Smooth muscle cell (in vitro differentiated cells): ENCODE data around the gene NANOS1. TPM values are rescaled to one million over a fixed set of nuclear protein-coding genes. Genes with fewer than 3 reads are reported as not detected.

Experiments
- DNase-seq: peaks from one replicate; lab custom pipeline; 2025; ENCODE audit not compliant: unreplicated experiment; lab: John Stamatoyannopoulos, UW
- H2AFZ ChIP-seq: fragments of 200-600 bp; sonication (generic); 2 replicates; pipeline ENCODE4 v1.6.0; 2016; ENCODE audit warnings: antibody characterized with exemption, low read depth, mild to moderate bottlenecking
- H3F3A ChIP-seq: fragments of 200-600 bp; sonication (generic); 2 replicates; pipeline ENCODE4 v1.6.0; 2017; ENCODE audit warnings: antibody characterized with exemption, low read depth
- H3K27ac ChIP-seq: fragments of 200-600 bp; sonication (generic); 2 replicates; pipeline ENCODE4 v1.5.1; 2016; ENCODE audit warnings: low read depth, mild to moderate bottlenecking
- H3K27me3 ChIP-seq: fragments of 200-600 bp; sonication (generic); 2 replicates; pipeline ENCODE4 v1.6.1; 2016; ENCODE audit warnings: low read depth, mild to moderate bottlenecking
- H3K36me3 ChIP-seq: fragments of 200-600 bp; sonication (generic); 2 replicates; pipeline ENCODE4 v1.5.1; 2016; ENCODE audit warnings: low read depth
- H3K4me1 ChIP-seq: fragments of 200-600 bp; sonication (generic); 2 replicates; pipeline ENCODE4 v1.5.1; 2016; ENCODE audit warnings: low read depth
- H3K4me2 ChIP-seq: fragments of 200-600 bp; sonication (generic); 2 replicates; pipeline ENCODE4 v1.6.0; 2016; ENCODE audit warnings: mild to moderate bottlenecking
- H3K4me3 ChIP-seq: fragments of 200-600 bp; sonication (generic); 2 replicates; pipeline ENCODE4 v1.5.1; 2016; ENCODE audit warnings: mild to moderate bottlenecking
- H3K79me2 ChIP-seq: fragments of 200-600 bp; sonication (generic); 2 replicates; pipeline ENCODE4 v1.6.0; 2016; ENCODE audit warnings: low read depth, mild to moderate bottlenecking
- H3K9ac ChIP-seq: fragments of 200-600 bp; sonication (generic); 2 replicates; pipeline ENCODE4 v1.6.0; 2016; ENCODE audit warnings: low read depth
- H3K9me3 ChIP-seq: fragments of 200-600 bp; sonication (generic); replicated peaks from 2 replicates; pipeline ENCODE4 v1.5.1; 2016; ENCODE audit warnings: low read depth
- H4K20me1 ChIP-seq: fragments of 200-600 bp; sonication (generic); 2 replicates; pipeline ENCODE4 v1.6.0; 2016; ENCODE audit warnings: low read depth
- CTCF ChIP-seq: fragments of 200-600 bp; sonication (generic); IDR thresholded peaks from 2 replicates; pipeline ENCODE4 v1.5.1; 2017; ENCODE audit warnings: borderline replicate concordance, mild to moderate bottlenecking, antibody characterized with exemption; ENCODE audit not compliant: insufficient read depth, poor library complexity, severe bottlenecking
- WGBS: methylation state at CpG from one replicate; pipeline ENCODE4 v1.1.7; 2016; ENCODE audit warnings: low lambda C conversion rate; 5-methylcytosine and 5-hydroxymethylcytosine counted together
- polyA plus RNA-seq: library from polyadenylated mRNA; unstranded; fragments of >200 nt; fragmentation: Nextera tagmentation; extraction: Ambion mirVana; gene quantifications from 2 replicates; pipeline ENCODE4 v1.2.1, GENCODE V29; 2016
- total RNA-seq: library from RNA; depleted of rRNA; stranded (reverse); fragments of >200 nt; gene quantifications from 2 replicates; pipeline ENCODE4 v1.2.3, GENCODE V29; 2014

NANOS1 gene
- total RNA-seq (0.76 and 0.90 TPM in 2 replicates), polyA plus RNA-seq (1.4 and 2.8 TPM in 2 replicates)

- H3K4me3 ChIP-seq = peak within 1 kb of the TSS; percentile 65
- H3F3A ChIP-seq = no peaks in the 10 kb centered on the region
- TF ChIP-seq CTCF = no peak
- WGBS = under 1% methylated on average over 39 of the region's 136 CpGs
- peaks cover 46% of the 10 kb centered on the region for H4K20me1 ChIP-seq
- H3K36me3 ChIP-seq = peaks cover 9% of the 10 kb centered on the region
- no peaks in the 10 kb centered on the region for H3K9me3 ChIP-seq
- H3K4me2 ChIP-seq = peak within 1 kb of the TSS; percentile 99
- H3K4me1 ChIP-seq = peaks cover 14% of the 10 kb centered on the region
- no peak within 1 kb of the TSS for H3K27ac ChIP-seq
- no peak within 1 kb of the TSS for H2AFZ ChIP-seq
- H3K79me2 ChIP-seq = no peaks in the 10 kb centered on the region
- H3K27me3 ChIP-seq = no peaks in the 10 kb centered on the region
- DNase-seq = no peak
- H3K9ac ChIP-seq = peak within 1 kb of the TSS; percentile 29
These were observed at the start of gene NANOS1 for GRCh38 chr10:119029613-119030420. Gene NANOS1, plus strand, starts transcription at chr10:119029714. Its CDS starts 88 bp downstream, at chr10:119029802.

- no peaks in the 10 kb centered on the region for H3K79me2 ChIP-seq
- peaks cover 4% of the 10 kb centered on the region for H3K4me1 ChIP-seq
- H3K4me2 ChIP-seq = no peak overlapping the region
- H3K36me3 ChIP-seq = no peaks in the 10 kb centered on the region
- H3K27me3 ChIP-seq = no peaks in the 10 kb centered on the region
- H2AFZ ChIP-seq = no peak overlapping the region
- no peak overlapping the region for H3K4me3 ChIP-seq
- DNase-seq = no peak
- H4K20me1 ChIP-seq = no peaks in the 10 kb centered on the region
- no peaks in the 10 kb centered on the region for H3K9me3 ChIP-seq
- TF ChIP-seq CTCF = no peak
- H3F3A ChIP-seq = no peaks in the 10 kb centered on the region
- H3K9ac ChIP-seq = no peak overlapping the region
- H3K27ac ChIP-seq = no peak overlapping the region
- WGBS = 90% methylated on average over 17 of the region's 17 CpGs
These were observed 49.2 kb upstream of the NANOS1 start for GRCh38 chr10:118980135-118980865.

GRCh38 chr10:118980870-118981269 is 48.6 kb upstream of the NANOS1 start:
- no peaks in the 10 kb centered on the region for H3K27me3 ChIP-seq
- no peak for TF ChIP-seq CTCF
- H3K4me1 ChIP-seq = peaks cover 4% of the 10 kb centered on the region
- no peak overlapping the region for H3K9ac ChIP-seq
- H3K27ac ChIP-seq = no peak overlapping the region
- no peaks in the 10 kb centered on the region for H3K79me2 ChIP-seq
- no peaks in the 10 kb centered on the region for H3F3A ChIP-seq
- no peaks in the 10 kb centered on the region for H3K36me3 ChIP-seq
- WGBS = 85% methylated on average over 6 of the region's 6 CpGs
- no peaks in the 10 kb centered on the region for H3K9me3 ChIP-seq
- no peaks in the 10 kb centered on the region for H4K20me1 ChIP-seq
- no peak overlapping the region for H2AFZ ChIP-seq
- H3K4me2 ChIP-seq = no peak overlapping the region
- no peak for DNase-seq
- no peak overlapping the region for H3K4me3 ChIP-seq
